ENCODE data around the gene MAP2K7.

DNA sequence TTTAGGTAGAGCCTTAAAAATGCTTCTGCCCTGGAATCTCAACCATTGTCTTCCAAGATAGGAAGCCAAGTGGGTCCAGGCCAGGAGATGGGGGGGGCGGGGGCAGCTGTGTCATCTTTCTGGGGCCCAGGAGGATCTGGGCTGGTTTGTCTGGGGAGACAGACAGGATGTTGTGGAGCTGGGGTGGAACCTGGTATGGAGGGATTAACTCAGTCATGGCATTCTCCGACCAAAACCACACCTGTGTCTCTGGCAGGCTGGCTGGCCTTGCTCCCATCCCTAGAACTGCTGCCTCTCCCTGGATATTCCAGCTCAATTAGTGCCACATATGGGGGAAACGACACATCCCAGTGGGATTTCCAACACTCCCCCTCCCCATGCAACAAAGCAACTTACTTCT lies 2.7 kb upstream of the MAP2K7 start:
- TF ChIP-seq, protein P1, sequence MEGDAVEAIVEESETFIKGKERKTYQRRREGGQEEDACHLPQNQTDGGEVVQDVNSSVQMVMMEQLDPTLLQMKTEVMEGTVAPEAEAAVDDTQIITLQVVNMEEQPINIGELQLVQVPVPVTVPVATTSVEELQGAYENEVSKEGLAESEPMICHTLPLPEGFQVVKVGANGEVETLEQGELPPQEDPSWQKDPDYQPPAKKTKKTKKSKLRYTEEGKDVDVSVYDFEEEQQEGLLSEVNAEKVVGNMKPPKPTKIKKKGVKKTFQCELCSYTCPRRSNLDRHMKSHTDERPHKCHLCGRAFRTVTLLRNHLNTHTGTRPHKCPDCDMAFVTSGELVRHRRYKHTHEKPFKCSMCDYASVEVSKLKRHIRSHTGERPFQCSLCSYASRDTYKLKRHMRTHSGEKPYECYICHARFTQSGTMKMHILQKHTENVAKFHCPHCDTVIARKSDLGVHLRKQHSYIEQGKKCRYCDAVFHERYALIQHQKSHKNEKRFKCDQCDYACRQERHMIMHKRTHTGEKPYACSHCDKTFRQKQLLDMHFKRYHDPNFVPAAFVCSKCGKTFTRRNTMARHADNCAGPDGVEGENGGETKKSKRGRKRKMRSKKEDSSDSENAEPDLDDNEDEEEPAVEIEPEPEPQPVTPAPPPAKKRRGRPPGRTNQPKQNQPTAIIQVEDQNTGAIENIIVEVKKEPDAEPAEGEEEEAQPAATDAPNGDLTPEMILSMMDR (IDR thresholded peaks at IDR 0.05; ENCODE audit: borderline replicate concordance, extremely low read depth, low read length, poor library complexity, severe bottlenecking) = no peak
- TF ChIP-seq EZH2 (IDR thresholded peaks at IDR 0.05; ENCODE audit: borderline replicate concordance, low read depth, low read length, severe bottlenecking) = no peak

Measured in DND-41 (cell line).